Vagina (tissue), 2 donors: ENCODE measurements around the gene PCDH1.

ENCODE experiments used
- POLR2A ChIP-seq, 2 donors: fragments of 450-650 bp; IDR thresholded peaks; one replicate each; pipeline ENCODE4 v1.6.1; 2017; ENCODE audit warnings: antibody characterized with exemption in 2 of 2, mild to moderate bottlenecking in 2 of 2, moderate library complexity in 2 of 2
- TF ChIP-seq, protein P1 (sequence below), 3 experiments: fragments of 450-650 bp in 2 of 3; fragments of 200-600 bp in 1 of 3; sonication (generic) in 1 of 3; IDR thresholded peaks; one replicate each; pipeline ENCODE4 v1.5.1; 2017 to 2019; ENCODE audit warnings: antibody characterized with exemption in 3 of 3, mild to moderate bottlenecking in 2 of 3, moderate library complexity in 2 of 3

DNA sequence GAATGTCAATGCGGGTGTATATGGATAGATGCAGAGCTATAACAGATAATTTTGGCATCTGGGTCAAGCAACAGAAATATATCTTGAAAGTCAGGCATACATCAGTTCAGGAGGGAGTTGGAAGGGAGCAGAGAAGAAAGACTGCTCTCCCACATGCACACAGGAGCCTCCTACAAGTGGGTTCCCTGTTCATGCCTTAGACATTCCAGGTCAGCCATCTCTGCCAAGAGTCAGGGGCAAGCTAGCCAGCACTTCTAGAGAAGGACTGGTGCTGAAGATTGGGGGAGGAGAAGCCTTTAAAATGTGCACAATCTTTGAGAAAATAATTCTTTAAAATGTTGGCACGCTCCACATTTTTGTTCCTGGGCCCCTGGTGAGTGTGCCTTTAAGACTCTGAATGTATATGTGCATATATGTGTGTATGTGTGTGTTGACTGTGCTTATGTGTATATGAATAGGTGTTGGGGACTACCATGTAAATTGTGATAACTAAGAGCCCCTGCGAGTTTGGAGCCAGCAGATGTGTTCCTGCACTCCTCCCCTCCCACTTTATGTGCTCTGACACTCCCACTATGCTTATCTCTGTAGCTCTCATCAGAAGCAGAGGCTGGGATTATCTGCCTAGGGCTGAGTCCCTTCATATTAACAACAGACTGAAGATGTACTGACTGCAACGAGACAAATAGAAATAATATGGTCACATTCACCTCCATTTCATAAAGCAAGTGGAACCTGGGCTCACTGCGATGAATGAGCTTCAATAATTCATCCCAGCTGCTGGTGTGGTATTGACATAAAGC lies 24.0 kb upstream of the PCDH1 start:
- TF ChIP-seq, protein P1, sequence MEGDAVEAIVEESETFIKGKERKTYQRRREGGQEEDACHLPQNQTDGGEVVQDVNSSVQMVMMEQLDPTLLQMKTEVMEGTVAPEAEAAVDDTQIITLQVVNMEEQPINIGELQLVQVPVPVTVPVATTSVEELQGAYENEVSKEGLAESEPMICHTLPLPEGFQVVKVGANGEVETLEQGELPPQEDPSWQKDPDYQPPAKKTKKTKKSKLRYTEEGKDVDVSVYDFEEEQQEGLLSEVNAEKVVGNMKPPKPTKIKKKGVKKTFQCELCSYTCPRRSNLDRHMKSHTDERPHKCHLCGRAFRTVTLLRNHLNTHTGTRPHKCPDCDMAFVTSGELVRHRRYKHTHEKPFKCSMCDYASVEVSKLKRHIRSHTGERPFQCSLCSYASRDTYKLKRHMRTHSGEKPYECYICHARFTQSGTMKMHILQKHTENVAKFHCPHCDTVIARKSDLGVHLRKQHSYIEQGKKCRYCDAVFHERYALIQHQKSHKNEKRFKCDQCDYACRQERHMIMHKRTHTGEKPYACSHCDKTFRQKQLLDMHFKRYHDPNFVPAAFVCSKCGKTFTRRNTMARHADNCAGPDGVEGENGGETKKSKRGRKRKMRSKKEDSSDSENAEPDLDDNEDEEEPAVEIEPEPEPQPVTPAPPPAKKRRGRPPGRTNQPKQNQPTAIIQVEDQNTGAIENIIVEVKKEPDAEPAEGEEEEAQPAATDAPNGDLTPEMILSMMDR (IDR thresholded peaks at IDR 0.05), result no peak
- no peak for TF ChIP-seq POLR2A (IDR thresholded peaks at IDR 0.05)
